ENCODE measurements around the gene PACS1. TPM values are rescaled to one million over a fixed set of nuclear protein-coding genes. Genes with fewer than 3 reads are reported as not detected.

Gene PACS1
- total RNA-seq, 1 donor from 2014 or later = 86.9 TPM

DNA sequence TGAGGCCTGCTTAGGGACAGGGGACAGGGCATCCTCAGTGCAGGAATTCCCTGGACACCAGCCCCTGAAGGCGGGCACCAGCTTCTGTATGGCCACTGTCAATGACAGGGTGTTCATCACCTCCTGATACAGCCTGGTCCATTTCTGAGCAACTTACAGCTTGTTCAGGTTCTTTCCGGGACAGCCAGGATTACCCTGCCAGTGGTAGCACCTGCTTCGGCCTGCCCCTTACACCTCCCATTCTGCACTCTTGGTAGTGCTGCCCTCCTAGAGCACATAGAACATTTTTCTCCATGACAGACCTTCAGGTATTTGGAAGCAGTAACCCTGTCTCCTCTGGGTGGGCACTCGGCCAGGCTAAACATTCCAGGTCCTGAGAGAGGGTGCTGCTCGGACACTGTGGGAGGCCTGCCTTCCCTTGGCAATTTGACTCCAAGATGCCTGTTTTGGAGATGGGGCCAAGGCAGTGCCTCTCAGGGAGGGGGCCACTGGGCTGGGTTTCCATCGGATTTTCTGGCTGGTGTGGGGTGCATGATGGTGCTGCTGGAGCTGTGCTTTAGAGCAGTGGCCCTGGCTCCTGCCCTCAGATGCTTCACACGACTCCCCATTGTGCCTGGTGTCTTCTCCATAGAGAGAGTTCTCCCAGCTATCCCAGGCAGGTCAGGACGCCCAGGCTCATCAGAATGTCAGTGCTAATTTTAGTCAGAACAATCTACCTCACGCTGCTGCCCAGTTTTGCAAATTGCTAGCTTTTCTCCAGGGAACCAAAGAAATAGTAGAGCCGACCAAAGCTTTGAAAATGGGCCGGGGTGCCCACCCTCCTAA is 22.3 kb upstream of the PACS1 start:
- no peaks in the 10 kb centered on the region for H3K36me3 ChIP-seq (ENCODE audit: insufficient read depth, low read length)
- Mint-ChIP-seq H3K27ac (ENCODE audit: unreplicated experiment) (no peak overlapping the region), H3K36me3 (ENCODE audit: low read depth, unreplicated experiment) (peaks cover 3% of the 10 kb centered on the region), H3K4me1 (ENCODE audit: low read depth, unreplicated experiment) (peaks cover 9% of the 10 kb centered on the region), H3K9me3 (ENCODE audit: unreplicated experiment) (no peaks in the 10 kb centered on the region), H3K27me3 (ENCODE audit: low read depth, unreplicated experiment) (peaks cover 9% of the 10 kb centered on the region), H3K4me3 (ENCODE audit: unreplicated experiment) (no peak overlapping the region)
- H2AFZ ChIP-seq (ENCODE audit: low read depth, low read length) = no peak overlapping the region
- H3K4me2 ChIP-seq (ENCODE audit: low read length) = peak overlapping the region; percentile 31
- H4K20me1 ChIP-seq (ENCODE audit: insufficient read depth, low read length) = peaks cover under 1% of the 10 kb centered on the region
- no peak for TF ChIP-seq EZH2 (IDR thresholded peaks at IDR 0.05; ENCODE audit: insufficient read depth, low read length)
- TF ChIP-seq, protein P1, sequence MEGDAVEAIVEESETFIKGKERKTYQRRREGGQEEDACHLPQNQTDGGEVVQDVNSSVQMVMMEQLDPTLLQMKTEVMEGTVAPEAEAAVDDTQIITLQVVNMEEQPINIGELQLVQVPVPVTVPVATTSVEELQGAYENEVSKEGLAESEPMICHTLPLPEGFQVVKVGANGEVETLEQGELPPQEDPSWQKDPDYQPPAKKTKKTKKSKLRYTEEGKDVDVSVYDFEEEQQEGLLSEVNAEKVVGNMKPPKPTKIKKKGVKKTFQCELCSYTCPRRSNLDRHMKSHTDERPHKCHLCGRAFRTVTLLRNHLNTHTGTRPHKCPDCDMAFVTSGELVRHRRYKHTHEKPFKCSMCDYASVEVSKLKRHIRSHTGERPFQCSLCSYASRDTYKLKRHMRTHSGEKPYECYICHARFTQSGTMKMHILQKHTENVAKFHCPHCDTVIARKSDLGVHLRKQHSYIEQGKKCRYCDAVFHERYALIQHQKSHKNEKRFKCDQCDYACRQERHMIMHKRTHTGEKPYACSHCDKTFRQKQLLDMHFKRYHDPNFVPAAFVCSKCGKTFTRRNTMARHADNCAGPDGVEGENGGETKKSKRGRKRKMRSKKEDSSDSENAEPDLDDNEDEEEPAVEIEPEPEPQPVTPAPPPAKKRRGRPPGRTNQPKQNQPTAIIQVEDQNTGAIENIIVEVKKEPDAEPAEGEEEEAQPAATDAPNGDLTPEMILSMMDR (IDR thresholded peaks at IDR 0.05; ENCODE audit: insufficient read depth, low read depth, low read length) = no peak
- peaks cover 17% of the 10 kb centered on the region for H3K4me1 ChIP-seq (ENCODE audit: insufficient read depth, low read length)
- peaks cover 7% of the 10 kb centered on the region for H3K79me2 ChIP-seq (ENCODE audit: insufficient read depth, low read length)
- H3K27me3 ChIP-seq (ENCODE audit: insufficient read depth, low read length) = peaks cover 3% of the 10 kb centered on the region
- H3K9ac ChIP-seq (ENCODE audit: low read length) = no peak overlapping the region
- FAIRE-seq (no peak), DNase-seq (ENCODE audit: low read depth) (peak; percentile 23)
- H3K9me3 ChIP-seq (ENCODE audit: insufficient read depth, low read depth, low read length) = no peaks in the 10 kb centered on the region
- no peak overlapping the region for H3K4me3 ChIP-seq (ENCODE audit: insufficient read depth, low read depth, low read length)
- no peak overlapping the region for H3K27ac ChIP-seq (ENCODE audit: low read depth, low read length)

DNA sequence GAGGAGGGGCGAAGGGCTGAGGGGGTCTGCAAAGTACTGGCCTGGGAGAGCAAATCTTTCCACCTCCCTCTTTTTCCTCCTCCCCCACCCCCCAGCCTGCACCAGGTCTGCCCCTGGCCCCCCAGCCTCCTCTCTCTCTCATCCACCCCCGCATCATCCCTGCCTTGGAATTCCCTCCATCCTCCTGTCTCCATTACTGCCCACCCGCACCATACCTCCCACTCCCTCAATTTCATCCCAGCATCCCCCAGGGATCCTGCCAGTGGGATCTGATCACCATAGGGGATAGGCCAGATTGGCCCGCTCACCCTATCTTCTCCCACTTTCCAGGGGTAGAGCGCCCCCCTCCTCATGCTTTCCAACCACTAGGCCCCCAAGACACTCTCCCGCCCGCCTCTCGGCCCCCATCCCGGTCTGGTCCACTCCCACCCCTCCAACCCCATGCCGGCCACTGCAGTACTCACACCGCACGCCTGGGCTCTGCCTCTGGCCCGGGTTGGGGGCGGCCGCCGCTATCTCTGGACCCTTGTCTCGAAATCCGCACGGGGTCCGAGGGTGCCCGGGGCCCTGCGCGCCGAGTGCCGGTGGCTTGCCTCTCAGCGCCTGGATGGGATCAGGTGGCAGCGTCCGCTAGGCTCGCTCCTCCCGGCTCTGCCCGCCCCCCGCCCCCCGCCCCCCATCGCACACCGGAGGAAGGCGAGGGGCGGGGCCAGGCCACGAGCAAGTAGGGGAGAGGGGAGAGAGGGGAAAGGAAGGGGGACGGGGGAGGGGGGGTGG is 21.3 kb upstream of the PACS1 start, which contains the start of gene GAL3ST3:
Gene GAL3ST3 (minus strand): TSS at position 615 of the 777 bp plus-strand sequence. CDS start 3,746 bp downstream, outside the sequence.
- Mint-ChIP-seq H3K27ac (ENCODE audit: unreplicated experiment) (peak within 1 kb of the TSS; percentile 72), H3K4me1 (ENCODE audit: low read depth, unreplicated experiment) (peaks cover 11% of the 10 kb centered on the region), H3K36me3 (ENCODE audit: low read depth, unreplicated experiment) (peaks cover 5% of the 10 kb centered on the region), H3K4me3 (ENCODE audit: unreplicated experiment) (peak within 1 kb of the TSS; percentile 34), H3K9me3 (ENCODE audit: unreplicated experiment) (no peaks in the 10 kb centered on the region), H3K27me3 (ENCODE audit: low read depth, unreplicated experiment) (peaks cover 9% of the 10 kb centered on the region)
- FAIRE-seq = no peak
- H4K20me1 ChIP-seq (ENCODE audit: insufficient read depth, low read length) = peaks cover 11% of the 10 kb centered on the region
- H3K36me3 ChIP-seq (ENCODE audit: insufficient read depth, low read length) = no peaks in the 10 kb centered on the region
- peaks cover 24% of the 10 kb centered on the region for H3K4me1 ChIP-seq (ENCODE audit: insufficient read depth, low read length)
- no peak within 1 kb of the TSS for H3K4me3 ChIP-seq (ENCODE audit: insufficient read depth, low read depth, low read length)
- H3K27me3 ChIP-seq (ENCODE audit: insufficient read depth, low read length) = peaks cover 3% of the 10 kb centered on the region
- no peak for DNase-seq (ENCODE audit: low read depth)
- H2AFZ ChIP-seq (ENCODE audit: low read depth, low read length) = no peak within 1 kb of the TSS
- peaks cover 17% of the 10 kb centered on the region for H3K79me2 ChIP-seq (ENCODE audit: insufficient read depth, low read length)
- no peak within 1 kb of the TSS for H3K9ac ChIP-seq (ENCODE audit: low read length)
- H3K4me2 ChIP-seq (ENCODE audit: low read length) = peak within 1 kb of the TSS; percentile 61
- H3K9me3 ChIP-seq (ENCODE audit: insufficient read depth, low read depth, low read length) = no peaks in the 10 kb centered on the region
- TF ChIP-seq EZH2 (IDR thresholded peaks at IDR 0.05; ENCODE audit: insufficient read depth, low read length) = peak; percentile 43
- TF ChIP-seq, protein P1 (IDR thresholded peaks at IDR 0.05; ENCODE audit: insufficient read depth, low read depth, low read length) = no peak
- no peak within 1 kb of the TSS for H3K27ac ChIP-seq (ENCODE audit: low read depth, low read length)

All from astrocyte (in vitro differentiated cells and primary cell).